Calu3 (cell line): ENCODE results near the gene SV2A. TPM values are rescaled to one million over a fixed set of nuclear protein-coding genes. Genes with fewer than 3 reads are reported as not detected.

ENCODE experiments used
- BruUV-seq: library from RNA; stranded (reverse); fragments of 400-500 nt; replicated peaks from 2 replicates; lab custom pipeline; 2021; lab: Mats Ljungman, UMichigan
- CTCF ChIA-PET: fragments of 300-600 bp; sonication (Branson Sonifier 250); formaldehyde crosslinking; loops from one replicate; lab custom pipeline; 2022; ENCODE audit warnings: antibody characterized with exemption; lab: Charles Lee
- DNase-seq: peaks from one replicate; pipeline ENCODE4 v3.0.0; 2022
- H3K27ac Mint-ChIP-seq: one replicate; pipeline ENCODE4 v1.8.0; 2022; ENCODE audit warnings: mixed read lengths; ENCODE audit not compliant: unreplicated experiment
- H3K27me3 Mint-ChIP-seq: one replicate; pipeline ENCODE4 v1.8.0; 2022; ENCODE audit warnings: mixed read lengths; ENCODE audit not compliant: unreplicated experiment
- H3K36me3 Mint-ChIP-seq: one replicate; pipeline ENCODE4 v1.8.0; 2022; ENCODE audit warnings: mild to moderate bottlenecking, moderate library complexity, mixed read lengths; ENCODE audit not compliant: insufficient read depth, unreplicated experiment
- H3K4me1 Mint-ChIP-seq: one replicate; pipeline ENCODE4 v1.8.0; 2022; ENCODE audit warnings: mild to moderate bottlenecking, low read depth, mixed read lengths; ENCODE audit not compliant: unreplicated experiment
- H3K4me3 Mint-ChIP-seq: one replicate; pipeline ENCODE4 v1.8.0; 2022; ENCODE audit warnings: mild to moderate bottlenecking, low read depth, moderate library complexity, mixed read lengths; ENCODE audit not compliant: unreplicated experiment
- H3K9me3 Mint-ChIP-seq: one replicate; pipeline ENCODE4 v1.8.0; 2022; ENCODE audit warnings: low read depth, mixed read lengths; ENCODE audit not compliant: unreplicated experiment
- intact Hi-C: fragments of 100-400 bp; cut with micrococcal nuclease; formaldehyde crosslinking; loops from one replicate; pipeline ENCODE4 v1.10.0; 2022; ENCODE audit not compliant: unreplicated experiment
- total RNA-seq: library from RNA; stranded (reverse); gene quantifications from 2 replicates; pipeline ENCODE4 v1.2.3, GENCODE V29; 2022
- TF ChIP-seq, protein P1 (sequence below): fragments of 200-600 bp; IDR thresholded peaks from one replicate; pipeline ENCODE4 v1.8.0; 2022; ENCODE audit warnings: antibody characterized with exemption; ENCODE audit not compliant: unreplicated experiment

Gene SV2A
- total RNA-seq, 1 experiment from 2014 or later = 0.12 TPM

DNA sequence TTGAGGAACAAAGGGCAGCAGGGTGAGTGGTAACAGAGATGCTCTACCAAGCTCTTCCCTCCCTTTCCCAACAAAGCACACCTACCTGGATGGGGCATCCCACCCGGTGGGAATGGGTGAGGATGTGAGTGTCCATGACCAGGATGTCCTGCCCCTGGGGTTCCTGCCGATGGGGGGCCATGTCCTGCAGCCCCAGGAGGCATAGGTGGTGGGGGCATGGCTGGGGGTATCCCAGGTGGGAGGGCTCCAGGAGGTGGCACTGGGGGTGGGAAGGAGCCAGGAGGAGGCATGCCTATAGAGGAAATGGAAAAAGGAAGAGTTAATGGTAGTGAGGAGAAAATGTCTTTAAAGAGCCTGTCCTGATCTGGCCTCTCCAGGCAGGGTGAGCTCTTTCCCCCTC is 8.1 kb upstream of the SV2A start:
- no TSS peak for BruUV-seq
- H3K27me3 Mint-ChIP-seq = no peaks in the 10 kb centered on the region
- H3K27ac Mint-ChIP-seq = no peak overlapping the region
- no peak for DNase-seq
- intact Hi-C loops = no loop called here
- H3K9me3 Mint-ChIP-seq = no peaks in the 10 kb centered on the region
- H3K4me1 Mint-ChIP-seq = peaks cover 37% of the 10 kb centered on the region
- peaks cover 62% of the 10 kb centered on the region for H3K36me3 Mint-ChIP-seq
- H3K4me3 Mint-ChIP-seq = peak overlapping the region; percentile 91
- TF ChIP-seq, protein P1, sequence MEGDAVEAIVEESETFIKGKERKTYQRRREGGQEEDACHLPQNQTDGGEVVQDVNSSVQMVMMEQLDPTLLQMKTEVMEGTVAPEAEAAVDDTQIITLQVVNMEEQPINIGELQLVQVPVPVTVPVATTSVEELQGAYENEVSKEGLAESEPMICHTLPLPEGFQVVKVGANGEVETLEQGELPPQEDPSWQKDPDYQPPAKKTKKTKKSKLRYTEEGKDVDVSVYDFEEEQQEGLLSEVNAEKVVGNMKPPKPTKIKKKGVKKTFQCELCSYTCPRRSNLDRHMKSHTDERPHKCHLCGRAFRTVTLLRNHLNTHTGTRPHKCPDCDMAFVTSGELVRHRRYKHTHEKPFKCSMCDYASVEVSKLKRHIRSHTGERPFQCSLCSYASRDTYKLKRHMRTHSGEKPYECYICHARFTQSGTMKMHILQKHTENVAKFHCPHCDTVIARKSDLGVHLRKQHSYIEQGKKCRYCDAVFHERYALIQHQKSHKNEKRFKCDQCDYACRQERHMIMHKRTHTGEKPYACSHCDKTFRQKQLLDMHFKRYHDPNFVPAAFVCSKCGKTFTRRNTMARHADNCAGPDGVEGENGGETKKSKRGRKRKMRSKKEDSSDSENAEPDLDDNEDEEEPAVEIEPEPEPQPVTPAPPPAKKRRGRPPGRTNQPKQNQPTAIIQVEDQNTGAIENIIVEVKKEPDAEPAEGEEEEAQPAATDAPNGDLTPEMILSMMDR = no peak
- CTCF ChIA-PET = no interaction called here

DNA sequence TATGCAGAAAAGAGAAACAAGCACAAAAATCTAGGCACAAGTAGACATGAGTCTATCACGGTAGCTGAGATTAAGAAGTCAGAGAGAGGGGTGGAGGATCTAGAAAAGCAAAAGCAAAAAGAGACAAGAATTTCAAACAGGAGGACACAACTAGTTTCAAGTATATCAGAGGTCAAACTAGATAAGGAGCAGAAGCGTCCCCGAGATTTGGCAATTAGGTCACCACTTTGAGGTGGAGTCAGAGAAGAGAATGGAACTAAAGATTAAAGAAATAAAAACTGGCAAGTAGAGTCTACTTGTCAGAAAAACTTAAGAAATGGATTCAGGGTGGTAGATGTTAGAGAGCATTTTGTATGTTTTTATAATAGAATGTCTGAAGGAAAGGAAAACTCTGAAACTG is 7.7 kb upstream of the SV2A start:
- H3K27ac Mint-ChIP-seq = no peak overlapping the region
- H3K36me3 Mint-ChIP-seq = peaks cover 62% of the 10 kb centered on the region
- TF ChIP-seq, protein P1 = no peak
- CTCF ChIA-PET = no interaction called here
- DNase-seq = no peak
- peak overlapping the region; percentile 91 for H3K4me3 Mint-ChIP-seq
- no TSS peak for BruUV-seq
- no peaks in the 10 kb centered on the region for H3K9me3 Mint-ChIP-seq
- intact Hi-C loops = no loop called here
- peaks cover 36% of the 10 kb centered on the region for H3K4me1 Mint-ChIP-seq
- no peaks in the 10 kb centered on the region for H3K27me3 Mint-ChIP-seq

DNA sequence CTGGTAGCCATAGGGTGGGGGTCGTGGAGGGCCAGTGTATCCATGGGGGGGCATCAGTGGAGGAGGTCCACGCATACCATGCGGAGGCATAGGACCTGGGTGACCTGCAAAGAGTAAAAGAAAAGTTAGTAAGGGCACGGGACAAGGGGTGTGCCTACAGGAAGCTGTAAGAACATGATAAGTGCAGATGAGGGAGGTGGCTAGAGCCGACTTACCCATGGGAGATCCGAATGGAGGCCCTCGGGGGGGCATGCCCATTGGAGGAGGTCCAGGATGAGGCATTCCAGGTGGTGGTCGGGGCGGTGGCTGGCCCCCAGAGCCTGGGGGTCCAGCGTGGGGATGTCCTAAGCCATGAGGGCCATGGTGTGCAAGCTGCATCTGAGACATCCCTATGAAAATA is 6.0 kb upstream of the SV2A start:
- H3K4me1 Mint-ChIP-seq = peaks cover 33% of the 10 kb centered on the region
- DNase-seq = no peak
- CTCF ChIA-PET = interaction anchor here (0.6 kb wide), 1 partner anchor 127 kb away, joined by 4 read pairs; no protein-coding TSS in a partner anchor
- no peak overlapping the region for H3K27ac Mint-ChIP-seq
- TF ChIP-seq, protein P1 = no peak
- no peaks in the 10 kb centered on the region for H3K9me3 Mint-ChIP-seq
- no TSS peak for BruUV-seq
- peaks cover 53% of the 10 kb centered on the region for H3K36me3 Mint-ChIP-seq
- no peak overlapping the region for H3K4me3 Mint-ChIP-seq
- H3K27me3 Mint-ChIP-seq = peaks cover 3% of the 10 kb centered on the region
- intact Hi-C loops = no loop called here

DNA sequence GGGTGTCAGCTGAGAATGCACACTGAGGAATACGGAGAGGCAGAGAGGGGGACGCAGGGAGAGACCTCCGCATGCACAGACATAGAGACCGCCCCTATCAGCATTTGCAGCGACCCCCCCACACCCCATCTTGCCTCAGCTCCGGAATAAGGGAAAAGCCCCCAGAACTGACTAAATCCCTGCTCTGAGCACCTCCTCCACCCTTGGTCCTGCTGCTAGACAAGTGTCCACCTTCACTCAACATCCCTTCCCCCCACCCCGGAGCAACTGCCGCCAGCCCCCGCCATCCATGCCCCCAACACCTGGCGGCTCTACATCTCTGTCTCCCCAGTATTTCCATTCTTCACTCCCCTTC is 769 bp downstream of the SV2A start:
- H3K27ac Mint-ChIP-seq = no peak overlapping the region

More for the DNA sequence above, 769 bp downstream of the SV2A start:
- TF ChIP-seq, protein P1 = no peak
- DNase-seq = no peak
- no peaks in the 10 kb centered on the region for H3K9me3 Mint-ChIP-seq
- CTCF ChIA-PET = no interaction called here
- intact Hi-C loops = no loop called here
- peaks cover 5% of the 10 kb centered on the region for H3K36me3 Mint-ChIP-seq
- H3K4me3 Mint-ChIP-seq = no peak overlapping the region
- H3K27me3 Mint-ChIP-seq = peaks cover 46% of the 10 kb centered on the region
- no TSS peak for BruUV-seq
- no peaks in the 10 kb centered on the region for H3K4me1 Mint-ChIP-seq
